SK-N-SH (cell line): ENCODE results near the gene LSM5. TPM values are rescaled to one million over a fixed set of nuclear protein-coding genes. Genes with fewer than 3 reads are reported as not detected.

Source experiments
- CTCF ChIA-PET: fragments of 300-600, 350-600 bp; formaldehyde crosslinking; extraction: SDS; loops from one replicate; lab custom pipeline; 2021; lab: Yijun Ruan, JAX
- POLR2A ChIA-PET: fragments of 350-600 bp; sonication (Branson Sonifier 250); formaldehyde crosslinking; extraction: SDS; loops from one replicate; lab custom pipeline; 2020; ENCODE audit warnings: antibody characterized with exemption, inconsistent platforms; lab: Yijun Ruan, JAX
- DNase-seq: peaks from one replicate; pipeline ENCODE4 v3.0.0; 2012
- H2AFZ ChIP-seq: fragments of 200-600 bp; sonication (generic); 2 replicates; pipeline ENCODE4 v1.8.1; 2016; ENCODE audit warnings: antibody characterized with exemption, mild to moderate bottlenecking, low read depth
- H3F3A ChIP-seq: fragments of 200-600 bp; sonication (generic); replicated peaks from 2 replicates; pipeline ENCODE3; 2016; ENCODE audit warnings: antibody characterized with exemption, mild to moderate bottlenecking; ENCODE audit not compliant: insufficient read depth
- H3K27ac ChIP-seq, 2 experiments: fragments of 200-500 bp in 1 of 2; fragments of 200-600 bp in 1 of 2; sonication (Bioruptor generic) in 1 of 2; sonication (generic), shearing (Covaris generic) in 1 of 2; 2 replicates each; pipeline versions ENCODE4 v1.5.1 to v1.6.1; 2014 to 2016; ENCODE audit warnings: low read depth in 2 of 2, inconsistent platforms in 1 of 2, low read length in 1 of 2, mild to moderate bottlenecking in 1 of 2, mixed read lengths in 1 of 2
- H3K27me3 ChIP-seq: fragments of 200-600 bp; sonication (generic), shearing (Covaris generic); 2 replicates; pipeline ENCODE4 v1.6.1; 2016; ENCODE audit warnings: mixed run types; ENCODE audit not compliant: insufficient read depth
- H3K36me3 ChIP-seq, 2 experiments: fragments of 200-500 bp in 1 of 2; fragments of 200-600 bp in 1 of 2; sonication (Bioruptor generic) in 1 of 2; sonication (generic) in 1 of 2; replicated peaks in 1 of 2; 2 replicates each; pipeline versions ENCODE3 to v1.5.1; 2014 to 2016; ENCODE audit warnings: low read length in 1 of 2, mild to moderate bottlenecking in 1 of 2; ENCODE audit not compliant: insufficient read depth in 2 of 2, control insufficient read depth in 1 of 2
- H3K4me1 ChIP-seq, 2 experiments: fragments of 200-500 bp in 1 of 2; fragments of 200-600 bp in 1 of 2; sonication (Bioruptor generic) in 1 of 2; sonication (generic), shearing (Covaris generic) in 1 of 2; 2 replicates each; pipeline versions ENCODE4 v1.5.1 to v1.6.1; 2014 to 2016; ENCODE audit warnings: low read depth in 1 of 2, low read length in 1 of 2, mixed run types in 1 of 2; ENCODE audit not compliant: insufficient read depth in 2 of 2, control insufficient read depth in 1 of 2
- H3K4me2 ChIP-seq: fragments of 200-600 bp; sonication (generic), shearing (Covaris generic); 2 replicates; pipeline ENCODE4 v1.6.1; 2017; ENCODE audit warnings: mixed run types
- H3K4me3 ChIP-seq, 2 experiments: fragments of 200-500 bp in 1 of 2; fragments of 200-600 bp in 1 of 2; sonication (Bioruptor generic) in 1 of 2; sonication (generic), shearing (Covaris generic) in 1 of 2; 2 replicates each; pipeline versions ENCODE4 v1.5.1 to v1.8.1; 2014 to 2016; ENCODE audit warnings: low read depth in 2 of 2, inconsistent platforms in 1 of 2, low read length in 1 of 2, mild to moderate bottlenecking in 1 of 2, mixed read lengths in 1 of 2, moderate library complexity in 1 of 2
- H3K79me2 ChIP-seq: fragments of 200-600 bp; sonication (generic); 2 replicates; pipeline ENCODE4 v1.8.1; 2017; ENCODE audit warnings: mild to moderate bottlenecking; ENCODE audit not compliant: insufficient read depth
- H3K9ac ChIP-seq: fragments of 200-600 bp; sonication (generic); 2 replicates; pipeline ENCODE4 v1.6.1; 2017; ENCODE audit warnings: mixed run types
- H3K9me2 ChIP-seq: fragments of 200-600 bp; sonication (generic); 2 replicates; pipeline ENCODE4 v1.6.1; 2017; ENCODE audit warnings: mixed run types
- H3K9me3 ChIP-seq: fragments of 200-600 bp; sonication (generic); 2 replicates; pipeline ENCODE4 v1.6.1; 2017; ENCODE audit warnings: mixed run types, mild to moderate bottlenecking, moderate library complexity
- H4K20me1 ChIP-seq: fragments of 200-600 bp; sonication (generic); 2 replicates; pipeline ENCODE4 v1.6.1; 2017; ENCODE audit warnings: mild to moderate bottlenecking, mixed run types; ENCODE audit not compliant: insufficient read depth
- CHD2 ChIP-seq: fragments of 150-350 bp; IDR thresholded peaks from 2 replicates; pipeline ENCODE4 v1.6.1; 2018; ENCODE audit warnings: low read length; ENCODE audit not compliant: partially characterized antibody
- EP300 ChIP-seq, 2 experiments: IDR thresholded peaks; 2 replicates each; pipeline versions ENCODE4 v1.4.0 to v1.6.1; 2012; ENCODE audit warnings: borderline replicate concordance in 1 of 2, low read depth in 1 of 2, low read length in 1 of 2
- FOXM1 ChIP-seq: IDR thresholded peaks from 2 replicates; pipeline ENCODE4 v1.4.0; 2012; ENCODE audit warnings: low read depth, mild to moderate bottlenecking
- IRF3 ChIP-seq: fragments of 150-350 bp; IDR thresholded peaks from 2 replicates; pipeline ENCODE4 v1.6.1; 2016; ENCODE audit warnings: mild to moderate bottlenecking, low read depth, low read length
- JUND ChIP-seq: IDR thresholded peaks from 2 replicates; pipeline ENCODE4 v1.4.0; 2012
- MEF2A ChIP-seq: IDR thresholded peaks from 2 replicates; pipeline ENCODE4 v1.4.0; 2012; ENCODE audit warnings: low read depth, borderline replicate concordance
- POLR2AphosphoS5 ChIP-seq: IDR thresholded peaks from 2 replicates; pipeline ENCODE4 v1.6.1; 2012; ENCODE audit warnings: low read depth, low read length
- RAD21 ChIP-seq: IDR thresholded peaks from 2 replicates; pipeline ENCODE4 v1.6.1; 2012; ENCODE audit warnings: mild to moderate bottlenecking, low read length
- RFX5 ChIP-seq: IDR thresholded peaks from 2 replicates; pipeline ENCODE4 v1.6.1; 2012; ENCODE audit warnings: mild to moderate bottlenecking, improper control_type of control experiment, low read length
- SIN3A ChIP-seq: IDR thresholded peaks from 2 replicates; pipeline ENCODE4 v1.6.1; 2012; ENCODE audit warnings: low read depth, mild to moderate bottlenecking, low read length, moderate library complexity, borderline replicate concordance
- TEAD4 ChIP-seq: IDR thresholded peaks from 2 replicates; pipeline ENCODE4 v1.4.0; 2012; ENCODE audit warnings: mild to moderate bottlenecking, borderline replicate concordance; ENCODE audit not compliant: insufficient read depth
- USF1 ChIP-seq: IDR thresholded peaks from 2 replicates; pipeline ENCODE4 v1.4.0; 2012; ENCODE audit warnings: low read depth, borderline replicate concordance
- YY1 ChIP-seq: IDR thresholded peaks from 2 replicates; pipeline ENCODE4 v1.4.0; 2012; ENCODE audit warnings: low read depth, mild to moderate bottlenecking
- WGBS: methylation state at CpG from one replicate; pipeline ENCODE4 v1.1.6; 2017; ENCODE audit warnings: low lambda C conversion rate; 5-methylcytosine and 5-hydroxymethylcytosine counted together
- polyA plus RNA-seq, 3 experiments: library from polyadenylated mRNA; depleted of rRNA; stranded (reverse); fragments of >200 nt; gene quantifications; 2 replicates each; pipeline ENCODE4 v1.2.3, GENCODE V29; 2012
- TF ChIP-seq, protein P1 (sequence below): IDR thresholded peaks from 2 replicates; pipeline ENCODE4 v1.4.0; 2012; ENCODE audit warnings: low read depth

The LSM5 gene
- polyA plus RNA-seq, 1 of the 3 experiments (the other 2 are of a cell fraction), result 21.2 TPM

DNA sequence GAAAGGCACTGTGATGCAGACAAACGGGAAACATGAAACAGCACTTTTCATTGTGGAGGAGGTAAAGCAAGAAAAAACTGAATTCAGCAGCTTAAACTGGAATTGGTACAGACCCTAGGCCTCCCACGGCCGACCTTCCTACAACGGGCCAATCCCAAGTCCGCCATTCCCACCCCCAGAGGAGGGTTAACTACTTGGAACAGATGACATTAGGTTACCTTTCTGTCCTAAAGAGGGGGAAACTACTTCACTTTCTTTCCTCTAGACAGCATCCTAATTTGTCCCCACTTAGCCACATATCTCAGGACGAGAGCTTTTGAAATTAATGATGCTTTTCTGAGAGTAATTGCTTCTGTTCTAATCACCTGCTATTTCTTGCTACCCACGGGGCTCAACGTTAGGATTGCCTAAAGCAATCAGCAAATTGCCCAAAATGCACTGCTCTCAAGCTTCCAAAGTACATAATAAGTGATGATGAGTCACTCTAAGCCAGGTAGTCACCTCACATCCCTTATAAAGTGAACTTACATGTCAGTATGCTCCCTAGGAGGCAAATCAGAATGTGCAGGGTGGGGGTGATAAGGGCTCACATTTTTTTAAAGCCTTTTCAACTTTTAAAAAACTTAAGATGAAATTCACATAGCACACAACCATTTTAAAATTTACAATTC, 36.7 kb downstream of the LSM5 start:
- ChIA-PET POLR2A (no interaction called here), CTCF (no interaction called here)
- WGBS, result 9% methylated on average over 8 of the region's 8 CpGs

DNA sequence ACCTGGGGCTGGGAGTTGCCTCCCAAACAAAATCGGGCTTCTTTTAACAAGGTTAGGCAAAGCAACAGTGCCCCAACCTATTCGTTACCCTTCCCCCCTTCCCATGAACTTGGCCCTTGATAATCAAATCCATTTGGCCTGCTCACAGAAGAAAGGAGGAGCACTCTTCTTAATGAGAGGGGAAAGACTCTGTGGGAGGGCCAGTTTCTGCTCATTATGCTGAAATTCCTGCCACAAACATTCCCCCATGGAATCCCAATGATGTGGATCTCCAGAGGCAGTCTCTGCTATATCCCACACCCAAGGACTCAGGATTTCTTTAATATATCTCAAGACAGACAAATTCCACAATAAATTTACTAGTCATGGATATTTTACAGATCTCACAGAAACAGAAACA, 43.0 kb downstream of the LSM5 start:
- CTCF ChIA-PET, result interaction anchor here (3.3 kb wide), 1 partner anchor 32 kb away, joined by 9 read pairs; no protein-coding TSS in a partner anchor

More for the DNA sequence above, 36.7 kb downstream of the LSM5 start:
- DNase-seq, result no peak
- H3K4me3 ChIP-seq, result no peak overlapping the region
- H3K27me3 ChIP-seq, result peaks cover 22% of the 10 kb centered on the region; the same call in 1 of the 2 replicates
- H3K9me2 ChIP-seq, result no peaks in the 10 kb centered on the region
- no peak overlapping the region for H2AFZ ChIP-seq
- no peak overlapping the region for H3K9ac ChIP-seq
- TF ChIP-seq RFX5 (no peak), MEF2A (no peak), EP300 (IDR thresholded peaks at IDR 0.05; ENCODE audit: borderline replicate concordance in 1 of 2, low read depth in 1 of 2, low read length in 1 of 2) (no peak), USF1 (no peak), POLR2AphosphoS5 (no peak), RAD21 (no peak), YY1 (no peak), FOXM1 (no peak)
- TF ChIP-seq, protein P1, sequence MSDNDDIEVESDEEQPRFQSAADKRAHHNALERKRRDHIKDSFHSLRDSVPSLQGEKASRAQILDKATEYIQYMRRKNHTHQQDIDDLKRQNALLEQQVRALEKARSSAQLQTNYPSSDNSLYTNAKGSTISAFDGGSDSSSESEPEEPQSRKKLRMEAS, result no peak
- no peak overlapping the region for H3K4me2 ChIP-seq
- H3K4me1 ChIP-seq, result no peaks in the 10 kb centered on the region
- no peaks in the 10 kb centered on the region for H3K36me3 ChIP-seq
- H4K20me1 ChIP-seq, result no peaks in the 10 kb centered on the region
- no peaks in the 10 kb centered on the region for H3F3A ChIP-seq
- H3K79me2 ChIP-seq, result no peaks in the 10 kb centered on the region
- H3K27ac ChIP-seq, result no peak overlapping the region
- no peaks in the 10 kb centered on the region for H3K9me3 ChIP-seq

More for the DNA sequence above, 43.0 kb downstream of the LSM5 start:
- Histone ChIP-seq H2AFZ (no peak overlapping the region), H4K20me1 (no peaks in the 10 kb centered on the region), H3K79me2 (no peaks in the 10 kb centered on the region), H3K9ac (no peak overlapping the region), H3K4me1 (no peaks in the 10 kb centered on the region), H3K4me3 (no peak overlapping the region), H3K9me3 (no peaks in the 10 kb centered on the region), H3F3A (no peaks in the 10 kb centered on the region), H3K27me3 (peaks cover 12% of the 10 kb centered on the region; the same call in 1 of the 2 replicates), H3K4me2 (no peak overlapping the region), H3K36me3 (no peaks in the 10 kb centered on the region), H3K9me2 (no peaks in the 10 kb centered on the region), H3K27ac (no peak overlapping the region)
- no peak for TF ChIP-seq TEAD4
- TF ChIP-seq POLR2AphosphoS5, result no peak
- TF ChIP-seq, protein P1, result no peak
- no peak for TF ChIP-seq FOXM1
- TF ChIP-seq IRF3, result no peak
- no peak for TF ChIP-seq JUND
- no peak for TF ChIP-seq SIN3A
- TF ChIP-seq CHD2, result no peak
- no peak for DNase-seq
- POLR2A ChIA-PET, result no interaction called here
- WGBS, result 7% methylated on average over 2 of the region's 2 CpGs
